Gastroesophageal sphincter (tissue), 3 donors: ENCODE data around the gene FPR1.

Source experiments
- POLR2A ChIP-seq, 2 donors: fragments of 450-650 bp; IDR thresholded peaks; one replicate each; pipeline ENCODE4 v1.6.1; 2017; ENCODE audit warnings: antibody characterized with exemption in 2 of 2, mild to moderate bottlenecking in 2 of 2, moderate library complexity in 1 of 2
- POLR2AphosphoS5 ChIP-seq: sonication (generic); formaldehyde crosslinking; IDR thresholded peaks from one replicate; pipeline ENCODE4 v1.6.1; 2017; ENCODE audit warnings: antibody characterized with exemption
- TF ChIP-seq, protein P1 (sequence below), 4 experiments: fragments of 200-600 bp in 2 of 4; fragments of 450-650 bp in 2 of 4; sonication (generic) in 1 of 4; IDR thresholded peaks; one replicate each; pipeline ENCODE4 v1.5.1; 2017 to 2019; ENCODE audit warnings: antibody characterized with exemption in 4 of 4, mild to moderate bottlenecking in 2 of 4, moderate library complexity in 2 of 4

DNA sequence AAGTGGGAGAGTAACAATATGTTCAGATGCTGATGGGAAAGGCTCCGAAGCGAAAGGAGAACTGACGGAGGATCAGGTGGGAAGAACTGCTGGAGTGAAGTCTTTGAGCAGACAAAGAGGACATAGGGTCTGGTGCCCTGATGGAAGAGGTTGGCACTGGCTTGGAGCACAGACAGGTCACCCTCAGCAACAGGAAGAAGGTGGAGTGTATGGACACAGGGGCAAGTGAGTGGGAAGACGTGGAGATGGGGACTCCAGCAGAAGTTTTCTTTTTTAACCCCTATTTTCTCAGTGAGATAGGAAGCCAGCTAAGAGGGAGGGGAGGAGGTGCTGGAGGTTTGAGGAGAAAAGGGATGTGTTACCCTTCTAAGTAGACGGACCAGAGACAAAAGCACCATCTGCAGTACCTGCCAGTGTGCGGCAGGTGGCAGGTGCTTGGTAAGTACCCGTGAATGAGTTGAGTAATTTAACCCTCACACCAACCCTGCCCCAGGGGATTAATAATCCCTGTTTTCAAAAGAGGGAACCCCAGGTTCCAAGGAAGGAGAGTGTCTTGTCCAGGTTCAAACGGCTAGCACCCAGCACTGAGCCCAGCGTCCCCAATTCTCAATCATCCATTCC is 39.1 kb downstream of the FPR1 start:
- TF ChIP-seq, protein P1, sequence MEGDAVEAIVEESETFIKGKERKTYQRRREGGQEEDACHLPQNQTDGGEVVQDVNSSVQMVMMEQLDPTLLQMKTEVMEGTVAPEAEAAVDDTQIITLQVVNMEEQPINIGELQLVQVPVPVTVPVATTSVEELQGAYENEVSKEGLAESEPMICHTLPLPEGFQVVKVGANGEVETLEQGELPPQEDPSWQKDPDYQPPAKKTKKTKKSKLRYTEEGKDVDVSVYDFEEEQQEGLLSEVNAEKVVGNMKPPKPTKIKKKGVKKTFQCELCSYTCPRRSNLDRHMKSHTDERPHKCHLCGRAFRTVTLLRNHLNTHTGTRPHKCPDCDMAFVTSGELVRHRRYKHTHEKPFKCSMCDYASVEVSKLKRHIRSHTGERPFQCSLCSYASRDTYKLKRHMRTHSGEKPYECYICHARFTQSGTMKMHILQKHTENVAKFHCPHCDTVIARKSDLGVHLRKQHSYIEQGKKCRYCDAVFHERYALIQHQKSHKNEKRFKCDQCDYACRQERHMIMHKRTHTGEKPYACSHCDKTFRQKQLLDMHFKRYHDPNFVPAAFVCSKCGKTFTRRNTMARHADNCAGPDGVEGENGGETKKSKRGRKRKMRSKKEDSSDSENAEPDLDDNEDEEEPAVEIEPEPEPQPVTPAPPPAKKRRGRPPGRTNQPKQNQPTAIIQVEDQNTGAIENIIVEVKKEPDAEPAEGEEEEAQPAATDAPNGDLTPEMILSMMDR (IDR thresholded peaks at IDR 0.05): peak in 1 of 4 experiments; percentile 11
- no peak for TF ChIP-seq POLR2AphosphoS5
- no peak for TF ChIP-seq POLR2A (IDR thresholded peaks at IDR 0.05)
